ENCODE data around the gene RNF214. TPM values are rescaled to one million over a fixed set of nuclear protein-coding genes. Genes with fewer than 3 reads are reported as not detected.

RNF214 gene
- total RNA-seq, 2 donors from 2014 or later = 9.4 to 24.8 TPM

GRCh38 chr11:117278347-117278746 is 45.9 kb downstream of the RNF214 start:
- WGBS = 78% methylated on average over 2 of the region's 2 CpGs
- TF ChIP-seq, protein P1, sequence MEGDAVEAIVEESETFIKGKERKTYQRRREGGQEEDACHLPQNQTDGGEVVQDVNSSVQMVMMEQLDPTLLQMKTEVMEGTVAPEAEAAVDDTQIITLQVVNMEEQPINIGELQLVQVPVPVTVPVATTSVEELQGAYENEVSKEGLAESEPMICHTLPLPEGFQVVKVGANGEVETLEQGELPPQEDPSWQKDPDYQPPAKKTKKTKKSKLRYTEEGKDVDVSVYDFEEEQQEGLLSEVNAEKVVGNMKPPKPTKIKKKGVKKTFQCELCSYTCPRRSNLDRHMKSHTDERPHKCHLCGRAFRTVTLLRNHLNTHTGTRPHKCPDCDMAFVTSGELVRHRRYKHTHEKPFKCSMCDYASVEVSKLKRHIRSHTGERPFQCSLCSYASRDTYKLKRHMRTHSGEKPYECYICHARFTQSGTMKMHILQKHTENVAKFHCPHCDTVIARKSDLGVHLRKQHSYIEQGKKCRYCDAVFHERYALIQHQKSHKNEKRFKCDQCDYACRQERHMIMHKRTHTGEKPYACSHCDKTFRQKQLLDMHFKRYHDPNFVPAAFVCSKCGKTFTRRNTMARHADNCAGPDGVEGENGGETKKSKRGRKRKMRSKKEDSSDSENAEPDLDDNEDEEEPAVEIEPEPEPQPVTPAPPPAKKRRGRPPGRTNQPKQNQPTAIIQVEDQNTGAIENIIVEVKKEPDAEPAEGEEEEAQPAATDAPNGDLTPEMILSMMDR (IDR thresholded peaks at IDR 0.05) = no peak
- no peak for TF ChIP-seq POLR2AphosphoS5 (IDR thresholded peaks at IDR 0.05)
- TF ChIP-seq POLR2A (IDR thresholded peaks at IDR 0.05) = no peak
- H3K4me3 ChIP-seq = no peak overlapping the region
- H3K27me3 ChIP-seq (replicated peaks; ENCODE audit: insufficient read depth) = no peaks in the 10 kb centered on the region
- H3K9me3 ChIP-seq = no peaks in the 10 kb centered on the region
- H3K36me3 ChIP-seq = no peaks in the 10 kb centered on the region
- H3K4me1 ChIP-seq (replicated peaks) = no peaks in the 10 kb centered on the region
- intact Hi-C loops (cut with DNase I) = no loop called here
- DNase-seq (ENCODE audit: low spot score) = no peak
- no peak overlapping the region for H3K27ac ChIP-seq

- WGBS = 71% methylated on average over 4 of the region's 4 CpGs
- Histone ChIP-seq H3K36me3 (no peaks in the 10 kb centered on the region), H3K9me3 (no peaks in the 10 kb centered on the region), H3K4me3 (no peak overlapping the region), H3K27me3 (replicated peaks; ENCODE audit: insufficient read depth) (no peaks in the 10 kb centered on the region), H3K27ac (no peak overlapping the region), H3K4me1 (replicated peaks) (no peaks in the 10 kb centered on the region)
- DNase-seq (ENCODE audit: low spot score) = no peak
- intact Hi-C loops (cut with DNase I) = no loop called here
- no peak for TF ChIP-seq POLR2A (IDR thresholded peaks at IDR 0.05)
- TF ChIP-seq, protein P1 (IDR thresholded peaks at IDR 0.05) = no peak
- TF ChIP-seq POLR2AphosphoS5 (IDR thresholded peaks at IDR 0.05) = no peak
Observed at GRCh38 chr11:117279711-117280376, 47.4 kb downstream of the RNF214 start.

GRCh38 chr11:117281159-117281558 is 48.7 kb downstream of the RNF214 start:
- TF ChIP-seq POLR2AphosphoS5 (IDR thresholded peaks at IDR 0.05) (no peak), POLR2A (IDR thresholded peaks at IDR 0.05) (no peak)
- TF ChIP-seq, protein P1 (IDR thresholded peaks at IDR 0.05) = no peak
- 66% methylated on average over 6 of the region's 6 CpGs for WGBS
- Histone ChIP-seq H3K27me3 (replicated peaks; ENCODE audit: insufficient read depth) (no peaks in the 10 kb centered on the region), H3K27ac (no peak overlapping the region), H3K4me1 (replicated peaks) (no peaks in the 10 kb centered on the region), H3K36me3 (no peaks in the 10 kb centered on the region), H3K4me3 (no peak overlapping the region), H3K9me3 (no peaks in the 10 kb centered on the region)
- intact Hi-C loops (cut with DNase I) = no loop called here
- no peak for DNase-seq (ENCODE audit: low spot score)

- H3K27ac ChIP-seq = no peak overlapping the region
- intact Hi-C loops (cut with DNase I) = no loop called here
- WGBS = 97% methylated on average over 7 of the region's 7 CpGs
Observed at GRCh38 chr11:117281869-117282268, 49.4 kb downstream of the RNF214 start.

More at GRCh38 chr11:117281869-117282268, 49.4 kb downstream of the RNF214 start:
- TF ChIP-seq POLR2A (IDR thresholded peaks at IDR 0.05) (no peak), POLR2AphosphoS5 (IDR thresholded peaks at IDR 0.05) (no peak)
- TF ChIP-seq, protein P1 (IDR thresholded peaks at IDR 0.05) = no peak
- no peaks in the 10 kb centered on the region for H3K9me3 ChIP-seq
- no peaks in the 10 kb centered on the region for H3K4me1 ChIP-seq (replicated peaks)
- no peaks in the 10 kb centered on the region for H3K36me3 ChIP-seq
- no peak for DNase-seq (ENCODE audit: low spot score)
- no peak overlapping the region for H3K4me3 ChIP-seq
- no peaks in the 10 kb centered on the region for H3K27me3 ChIP-seq (replicated peaks; ENCODE audit: insufficient read depth)

Data from prostate gland (tissue), 2 donors.